ENCODE results near the gene HMX3. TPM values are rescaled to one million over a fixed set of nuclear protein-coding genes. Genes with fewer than 3 reads are reported as not detected.
"Not testable (repeated sequence)": the region's sequence is repeated elsewhere in the genome, so short reads cannot be mapped to it uniquely, and the experiment has no call there.

Gene HMX3
- total RNA-seq, 1 donor from 2014 or later = not detected

GRCh38 chr10:123148414-123149161 is 12.8 kb downstream of the HMX3 start:
- DNase-seq = no peak

- DNase-seq = no peak
Measured at GRCh38 chr10:123149162-123149567, 13.4 kb downstream of the HMX3 start.

GRCh38 chr10:123149568-123150270 is 13.9 kb downstream of the HMX3 start:
- DNase-seq = no peak

- no peak for DNase-seq
Measured at GRCh38 chr10:123150271-123150985, 14.7 kb downstream of the HMX3 start.

GRCh38 chr10:123150986-123151736 is 15.4 kb downstream of the HMX3 start:
- DNase-seq = no peak

- DNase-seq = no peak
Measured at GRCh38 chr10:123151737-123152135, 16.0 kb downstream of the HMX3 start.

GRCh38 chr10:123153486-123154091 is 17.8 kb downstream of the HMX3 start:
- no peak for DNase-seq

- peak; percentile 99 for DNase-seq
Measured at GRCh38 chr10:123154092-123154710, 18.4 kb downstream of the HMX3 start, which contains the start of gene BUB3. Gene BUB3 (plus strand): TSS chr10:123154402. CDS start chr10:123154918, 516 bp downstream.

GRCh38 chr10:123154711-123155505 is 19.1 kb downstream of the HMX3 start:
- peak; percentile 53 for DNase-seq

GRCh38 chr10:123156078-123156477 is 20.3 kb downstream of the HMX3 start:
- DNase-seq = no peak

- no peak for DNase-seq
Measured at GRCh38 chr10:123157210-123157609, 21.4 kb downstream of the HMX3 start.

- no peak for DNase-seq
Measured at GRCh38 chr10:123158682-123159081, 22.9 kb downstream of the HMX3 start.

GRCh38 chr10:123160311-123160980 is 24.7 kb downstream of the HMX3 start:
- no peak for DNase-seq

- DNase-seq = no peak
Measured at GRCh38 chr10:123164319-123164718, 28.5 kb downstream of the HMX3 start.

- no peak for DNase-seq
Measured at GRCh38 chr10:123165445-123166072, 29.8 kb downstream of the HMX3 start.

- DNase-seq = no peak
Measured at GRCh38 chr10:123166618-123167017, 30.8 kb downstream of the HMX3 start.

GRCh38 chr10:123170961-123171360 is 35.2 kb downstream of the HMX3 start:
- no peak for DNase-seq

GRCh38 chr10:123171616-123172015 is 35.8 kb downstream of the HMX3 start:
- DNase-seq = not testable (repeated sequence)
